ENCODE measurements around the gene PARP15. TPM values are rescaled to one million over a fixed set of nuclear protein-coding genes. Genes with fewer than 3 reads are reported as not detected.

PARP15 gene
- total RNA-seq, 1 experiment from 2014 or later: 0.24 TPM

- H3K36me3 Mint-ChIP-seq (ENCODE audit: insufficient read depth in 1 of 3, low read depth in 3 of 3): no peaks in the 10 kb centered on the region
- WGBS (ENCODE audit: extremely low coverage, insufficient read length, low lambda C conversion rate): no CpG with 5 or more reads among the region's 14 CpGs
Measured at GRCh38 chr3:122660297-122660974, 83.0 kb downstream of the PARP15 start.

More at GRCh38 chr3:122660297-122660974, 83.0 kb downstream of the PARP15 start:
- peak; percentile 70 for TF ChIP-seq CTCF (conservative IDR thresholded peaks at IDR 0.05)
- H4K8ac ChIP-seq (replicated peaks; ENCODE audit: insufficient read length, low read depth, low read length): no peak overlapping the region
- H2BK5ac ChIP-seq (ENCODE audit: insufficient read length, low read length): no peak overlapping the region
- no peak overlapping the region for H3K56ac ChIP-seq (ENCODE audit: insufficient read length, low read depth, low read length)
- no peaks in the 10 kb centered on the region for H3K79me2 ChIP-seq (ENCODE audit: insufficient read depth, low read length)
- H4K5ac ChIP-seq (ENCODE audit: insufficient read length, low read depth, low read length): no peak overlapping the region
- no peak overlapping the region for H3K4me2 ChIP-seq (ENCODE audit: insufficient read depth, insufficient read length, low read length)
- H3K23ac ChIP-seq (ENCODE audit: insufficient read length, low read depth, low read length): no peak overlapping the region
- H3K27me3 ChIP-seq (ENCODE audit: insufficient read depth, low read length): no peaks in the 10 kb centered on the region
- no peaks in the 10 kb centered on the region for H3K79me1 ChIP-seq (ENCODE audit: insufficient read depth, low read depth, low read length, poor library complexity, severe bottlenecking)
- H2AFZ ChIP-seq (ENCODE audit: low read length): no peak overlapping the region
- H3K9ac ChIP-seq (ENCODE audit: extremely low read depth, insufficient read length, low read length): no peak overlapping the region
- Mint-ChIP-seq H3K4me3 (no peak overlapping the region; a peak in 1 of 5 replicates), H3K9me3 (no peaks in the 10 kb centered on the region; a peak in 1 of 5 replicates), H3K27me3 (ENCODE audit: low read depth) (peaks cover 17% of the 10 kb centered on the region), H3K27ac (no peak overlapping the region), H3K4me1 (peaks cover 0 to 7% of the 10 kb centered on the region in 2 experiments; a peak in 1 of 4 replicates)
- no peak overlapping the region for H3K27ac ChIP-seq (ENCODE audit: insufficient read length, low read depth, low read length)
- no peak overlapping the region for H2AK5ac ChIP-seq (ENCODE audit: insufficient read length, low read length)
- peak; percentile 70 for DNase-seq
- H2BK120ac ChIP-seq (ENCODE audit: low read depth, low read length, poor library complexity, severe bottlenecking): no peak overlapping the region
- no peak overlapping the region for H2BK20ac ChIP-seq (ENCODE audit: low read depth, low read length, poor library complexity, severe bottlenecking)
- no peaks in the 10 kb centered on the region for H3K4me1 ChIP-seq (ENCODE audit: insufficient read depth, low read length)
- no peaks in the 10 kb centered on the region for H4K20me1 ChIP-seq (ENCODE audit: control insufficient read depth, insufficient read depth, insufficient read length)
- no peaks in the 10 kb centered on the region for H3K23me2 ChIP-seq (ENCODE audit: insufficient read length, low read depth, low read length, poor library complexity, severe bottlenecking)
- H3K9me3 ChIP-seq (ENCODE audit: control insufficient read depth, low read depth, low read length): no peaks in the 10 kb centered on the region
- no peak overlapping the region for H3T11ph ChIP-seq (ENCODE audit: low read length)
- H2BK15ac ChIP-seq (ENCODE audit: low read depth, low read length): no peak overlapping the region
- no peak overlapping the region for H3K4ac ChIP-seq (ENCODE audit: low read depth, low read length)
- no peak overlapping the region for H3K14ac ChIP-seq (ENCODE audit: insufficient read depth, low read length)
- no peak overlapping the region for H3K18ac ChIP-seq (ENCODE audit: insufficient read length, low read depth, low read length)
- H2BK12ac ChIP-seq (ENCODE audit: insufficient read length, low read depth, low read length): no peak overlapping the region
- H4K91ac ChIP-seq (ENCODE audit: insufficient read length, low read depth, low read length): no peak overlapping the region
